Kidney capillary endothelial cell (primary cell): Measurements from ENCODE around the gene CD99.
"Not testable (repeated sequence)": the region's sequence is repeated elsewhere in the genome, so short reads cannot be mapped to it uniquely, and the experiment has no call there.

Source experiments
- DNase-seq: peaks from one replicate; pipeline ENCODE4 v3.0.0-alpha.2; 2018; ENCODE audit warnings: low spot score

CD99 gene

GRCh38 chrX:2675657-2676200 is 15.4 kb upstream of the CD99 start:
- not testable (repeated sequence) for DNase-seq

GRCh38 chrX:2676794-2677675 is 14.1 kb upstream of the CD99 start:
- DNase-seq: no peak

- DNase-seq: peak; percentile 66
Measured at GRCh38 chrX:2677764-2678163, 13.3 kb upstream of the CD99 start.

- no peak for DNase-seq
Measured at GRCh38 chrX:2678583-2678982, 12.5 kb upstream of the CD99 start.

GRCh38 chrX:2679534-2680485 is 11.3 kb upstream of the CD99 start:
- DNase-seq: no peak

GRCh38 chrX:2680486-2681348 is 10.4 kb upstream of the CD99 start:
- no peak for DNase-seq

- no peak for DNase-seq
Measured at GRCh38 chrX:2682565-2683177, 8.4 kb upstream of the CD99 start.

- no peak for DNase-seq
Measured at GRCh38 chrX:2684256-2684655, 6.8 kb upstream of the CD99 start.

GRCh38 chrX:2685886-2686285 is 5.2 kb upstream of the CD99 start:
- DNase-seq: no peak

- no peak for DNase-seq
Measured at GRCh38 chrX:2689773-2690666, 1.1 kb upstream of the CD99 start.

GRCh38 chrX:2691543-2692220 is 587 bp downstream of the CD99 start:
- no peak for DNase-seq

- DNase-seq: no peak
Measured at GRCh38 chrX:2692221-2693112, 1.4 kb downstream of the CD99 start.

- DNase-seq: no peak
Measured at GRCh38 chrX:2693113-2694002, 2.3 kb downstream of the CD99 start.

GRCh38 chrX:2694914-2695267 is 3.8 kb downstream of the CD99 start:
- DNase-seq: no peak

- peak; percentile 95 for DNase-seq
Measured at GRCh38 chrX:2696698-2697215, 5.7 kb downstream of the CD99 start.

GRCh38 chrX:2697306-2697705 is 6.2 kb downstream of the CD99 start:
- DNase-seq: no peak

- no peak for DNase-seq
Measured at GRCh38 chrX:2697741-2698299, 6.7 kb downstream of the CD99 start.
